ENCODE data around the gene FPR3.

DNA sequence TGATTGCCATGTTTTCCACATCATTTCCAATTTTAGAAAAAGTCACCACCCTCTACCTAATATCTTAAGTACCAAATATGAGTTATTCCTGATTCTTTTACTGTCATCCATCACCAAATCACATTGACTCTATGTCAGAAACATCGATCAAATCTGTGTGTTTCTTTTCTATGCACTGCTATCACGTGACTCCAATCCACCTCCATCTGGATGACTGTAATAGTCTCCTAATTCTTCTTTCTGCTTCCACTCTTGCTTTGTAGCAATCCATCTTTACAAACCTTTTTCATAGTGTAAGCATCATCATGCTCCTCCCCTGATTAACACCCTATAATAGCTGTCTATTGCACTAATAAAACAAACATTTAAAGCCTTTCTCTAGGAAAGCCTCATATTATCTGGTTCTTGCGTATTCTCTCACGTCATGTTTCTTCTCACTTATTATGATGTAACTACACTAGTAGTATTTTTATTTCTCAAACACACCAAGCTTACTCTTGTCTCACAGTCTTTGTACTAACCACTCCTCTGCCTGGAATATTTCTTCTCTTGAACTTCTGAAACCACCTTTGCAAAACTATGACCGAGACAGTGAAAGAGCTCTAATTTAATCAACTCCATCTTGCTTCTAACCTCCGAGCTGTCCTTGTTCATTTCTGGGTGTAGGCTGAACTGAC, 10.7 kb upstream of the FPR3 start:
- TF ChIP-seq TARDBP (IDR thresholded peaks at IDR 0.05; ENCODE audit: borderline replicate concordance): no peak
- no peak for TF ChIP-seq KLF5 (IDR thresholded peaks at IDR 0.05; ENCODE audit: partially characterized antibody)
- no peak for TF ChIP-seq HDGF (IDR thresholded peaks at IDR 0.05)
- no peak for TF ChIP-seq ATF2 (IDR thresholded peaks at IDR 0.05; ENCODE audit: low read length)
- no peak for TF ChIP-seq JUND (IDR thresholded peaks at IDR 0.05; ENCODE audit: low read depth, low read length)
